HG03469 (cell line): ENCODE results near the gene CCT3.
"Not testable (repeated sequence)": the region's sequence is repeated elsewhere in the genome, so short reads cannot be mapped to it uniquely, and the experiment has no call there.

Experiments
- ATAC-seq: cut with Tn5 transposase; IDR thresholded peaks from one replicate; pipeline ENCODE4 v1.9.1; 2021; ENCODE audit warnings: mild to moderate bottlenecking, moderate library complexity, moderate number of reproducible peaks; ENCODE audit not compliant: unreplicated experiment

The CCT3 gene

GRCh38 chr1:156338180-156338976 lies at the start of gene CCT3, which contains the start of gene TSACC:
TSS of gene CCT3 (minus strand) at chr1:156338292. CDS start at chr1:156338184, 108 bp downstream.
TSS of gene TSACC (plus strand) at chr1:156338526. CDS start at chr1:156339758, 1,232 bp downstream.
- ATAC-seq: peak; percentile 67

- ATAC-seq: no peak
These were observed 49.7 kb upstream of the CCT3 start for GRCh38 chr1:156387870-156388173.

GRCh38 chr1:156386949-156387869 lies 49.1 kb upstream of the CCT3 start:
- ATAC-seq: no peak

GRCh38 chr1:156386134-156386901 lies 48.2 kb upstream of the CCT3 start:
- ATAC-seq: no peak

- no peak for ATAC-seq
These were observed 47.5 kb upstream of the CCT3 start for GRCh38 chr1:156385534-156386031.

- no peak for ATAC-seq
These were observed 46.6 kb upstream of the CCT3 start for GRCh38 chr1:156384658-156385057.

- ATAC-seq: no peak
These were observed 45.9 kb upstream of the CCT3 start for GRCh38 chr1:156384007-156384406.

- no peak for ATAC-seq
These were observed 44.9 kb upstream of the CCT3 start for GRCh38 chr1:156383023-156383422.

GRCh38 chr1:156382561-156382960 lies 44.5 kb upstream of the CCT3 start:
- no peak for ATAC-seq

GRCh38 chr1:156379420-156380165 lies 41.5 kb upstream of the CCT3 start:
- ATAC-seq: no peak

GRCh38 chr1:156378557-156378956 lies 40.5 kb upstream of the CCT3 start:
- ATAC-seq: no peak

GRCh38 chr1:156376958-156377919 lies 39.1 kb upstream of the CCT3 start:
- no peak for ATAC-seq

GRCh38 chr1:156376146-156376545 lies 38.1 kb upstream of the CCT3 start:
- no peak for ATAC-seq

GRCh38 chr1:156373546-156373945 lies 35.5 kb upstream of the CCT3 start:
- no peak for ATAC-seq

GRCh38 chr1:156372876-156373275 lies 34.8 kb upstream of the CCT3 start:
- no peak for ATAC-seq

GRCh38 chr1:156372265-156372586 lies 34.1 kb upstream of the CCT3 start:
- no peak for ATAC-seq

- no peak for ATAC-seq
These were observed 33.6 kb upstream of the CCT3 start for GRCh38 chr1:156371553-156372264.

GRCh38 chr1:156369685-156370286 lies 31.7 kb upstream of the CCT3 start:
- not testable (repeated sequence) for ATAC-seq
